H9 (cell line): ENCODE data around the gene CACFD1. TPM values are rescaled to one million over a fixed set of nuclear protein-coding genes. Genes with fewer than 3 reads are reported as not detected.

Experiments used
- DNase-seq: peaks from one replicate; pipeline ENCODE4 v3.0.0-alpha.2; 2017
- H2AFZ ChIP-seq: one replicate; pipeline ENCODE4 v1.6.1; 2013; ENCODE audit warnings: mild to moderate bottlenecking, low read length, control low read depth, moderate library complexity
- H2AK5ac ChIP-seq: 2 replicates; pipeline ENCODE4 v1.6.1; 2013; ENCODE audit warnings: low read length, control low read depth, mixed read lengths; ENCODE audit not compliant: insufficient read length
- H2BK120ac ChIP-seq: one replicate; pipeline ENCODE4 v1.6.1; 2013; ENCODE audit warnings: low read depth, mild to moderate bottlenecking, low read length, control low read depth, inconsistent platforms; ENCODE audit not compliant: poor library complexity, severe bottlenecking
- H2BK12ac ChIP-seq: 2 replicates; pipeline ENCODE4 v1.6.1; 2013; ENCODE audit warnings: low read length, control low read depth, mixed read lengths, low read depth; ENCODE audit not compliant: insufficient read length
- H2BK15ac ChIP-seq: 2 replicates; pipeline ENCODE4 v1.6.1; 2013; ENCODE audit warnings: low read depth, low read length, control low read depth
- H2BK20ac ChIP-seq: one replicate; pipeline ENCODE4 v1.6.1; 2013; ENCODE audit warnings: low read depth, mild to moderate bottlenecking, low read length, control low read depth, inconsistent platforms; ENCODE audit not compliant: poor library complexity, severe bottlenecking
- H2BK5ac ChIP-seq: 2 replicates; pipeline ENCODE4 v1.6.1; 2013; ENCODE audit warnings: low read length, control low read depth, mixed read lengths; ENCODE audit not compliant: insufficient read length
- H3K14ac ChIP-seq: 2 replicates; pipeline ENCODE4 v1.6.1; 2013; ENCODE audit warnings: low read length, control low read depth; ENCODE audit not compliant: insufficient read depth
- H3K18ac ChIP-seq: 2 replicates; pipeline ENCODE4 v1.6.1; 2013; ENCODE audit warnings: low read depth, mild to moderate bottlenecking, mixed read lengths, low read length, control low read depth; ENCODE audit not compliant: insufficient read length
- H3K23ac ChIP-seq: 2 replicates; pipeline ENCODE4 v1.6.1; 2013; ENCODE audit warnings: low read length, control low read depth, mixed read lengths, low read depth; ENCODE audit not compliant: insufficient read length
- H3K23me2 ChIP-seq: 2 replicates; pipeline ENCODE4 v1.6.1; 2013; ENCODE audit warnings: low read depth, mild to moderate bottlenecking, mixed read lengths, low read length, control low read depth; ENCODE audit not compliant: insufficient read length, poor library complexity, severe bottlenecking
- H3K27ac ChIP-seq: 2 replicates; pipeline ENCODE4 v1.5.1; 2013; ENCODE audit warnings: low read length, control low read depth, mixed read lengths, low read depth; ENCODE audit not compliant: insufficient read length
- H3K27me3 ChIP-seq: 2 replicates; pipeline ENCODE4 v1.6.1; 2013; ENCODE audit warnings: low read length, control low read depth, inconsistent platforms; ENCODE audit not compliant: insufficient read depth
- H3K4ac ChIP-seq: 2 replicates; pipeline ENCODE4 v1.6.1; 2013; ENCODE audit warnings: low read depth, mild to moderate bottlenecking, control low read depth, inconsistent platforms, low read length, moderate library complexity
- H3K4me1 ChIP-seq: 2 replicates; pipeline ENCODE4 v1.6.1; 2013; ENCODE audit warnings: low read length, control low read depth, inconsistent platforms; ENCODE audit not compliant: insufficient read depth
- H3K4me2 ChIP-seq: 2 replicates; pipeline ENCODE4 v1.6.1; 2013; ENCODE audit warnings: low read length, control low read depth, mixed read lengths; ENCODE audit not compliant: insufficient read length, insufficient read depth
- H3K56ac ChIP-seq: 2 replicates; pipeline ENCODE4 v1.6.1; 2013; ENCODE audit warnings: low read depth, mild to moderate bottlenecking, mixed read lengths, low read length, control low read depth; ENCODE audit not compliant: insufficient read length
- H3K79me1 ChIP-seq: 2 replicates; pipeline ENCODE4 v1.6.1; 2013; ENCODE audit warnings: low read depth, mild to moderate bottlenecking, moderate library complexity, low read length, control low read depth, inconsistent platforms; ENCODE audit not compliant: insufficient read depth, poor library complexity, severe bottlenecking
- H3K79me2 ChIP-seq: 2 replicates; pipeline ENCODE4 v1.6.1; 2013; ENCODE audit warnings: low read length, control low read depth, inconsistent platforms; ENCODE audit not compliant: insufficient read depth
- H3K9ac ChIP-seq: 2 replicates; pipeline ENCODE4 v1.6.1; 2013; ENCODE audit warnings: low read length, control low read depth, mixed read lengths; ENCODE audit not compliant: insufficient read length; ENCODE audit errors: extremely low read depth
- H3K9me3 ChIP-seq: one replicate; pipeline ENCODE4 v1.6.1; 2013; ENCODE audit warnings: low read depth, low read length, inconsistent platforms; ENCODE audit not compliant: control insufficient read depth
- H3T11ph ChIP-seq: one replicate; pipeline ENCODE4 v1.6.1; 2013; ENCODE audit warnings: mild to moderate bottlenecking, low read length, control low read depth, inconsistent platforms
- H4K20me1 ChIP-seq: one replicate; pipeline ENCODE4 v1.6.1; 2013; ENCODE audit not compliant: control insufficient read depth, insufficient read length, insufficient read depth
- H4K5ac ChIP-seq: 2 replicates; pipeline ENCODE4 v1.6.1; 2013; ENCODE audit warnings: low read depth, mild to moderate bottlenecking, mixed read lengths, low read length, control low read depth; ENCODE audit not compliant: insufficient read length
- H4K8ac ChIP-seq: replicated peaks from 2 replicates; pipeline ENCODE4 v1.6.1; 2013; ENCODE audit warnings: low read length, control low read depth, mixed read lengths, low read depth; ENCODE audit not compliant: insufficient read length
- H4K91ac ChIP-seq: 2 replicates; pipeline ENCODE4 v1.6.1; 2013; ENCODE audit warnings: low read depth, mild to moderate bottlenecking, moderate library complexity, mixed read lengths, low read length, control low read depth; ENCODE audit not compliant: insufficient read length
- H3K27ac Mint-ChIP-seq, 3 experiments: 2 replicates in 2 of 3; 3 replicates in 1 of 3; pipeline ENCODE4 v1.8.0; 2020 to 2021; ENCODE audit warnings: mixed read lengths in 3 of 3, mild to moderate bottlenecking in 1 of 3, moderate library complexity in 1 of 3
- H3K27me3 Mint-ChIP-seq: 2 replicates; pipeline ENCODE4 v1.8.0; 2021; ENCODE audit warnings: low read depth, mild to moderate bottlenecking, moderate library complexity, mixed read lengths
- H3K36me3 Mint-ChIP-seq, 3 experiments: 2 replicates in 2 of 3; 3 replicates in 1 of 3; pipeline ENCODE4 v1.8.0; 2020 to 2021; ENCODE audit warnings: low read depth in 3 of 3, mixed read lengths in 3 of 3; ENCODE audit not compliant: insufficient read depth in 1 of 3
- H3K4me1 Mint-ChIP-seq, 2 experiments: 2 replicates each; pipeline ENCODE4 v1.8.0; 2020; ENCODE audit warnings: mixed read lengths in 2 of 2
- H3K4me3 Mint-ChIP-seq, 2 experiments: 2 replicates in 1 of 2; 3 replicates in 1 of 2; pipeline ENCODE4 v1.8.0; 2020 to 2021; ENCODE audit warnings: mild to moderate bottlenecking in 2 of 2, mixed read lengths in 2 of 2, moderate library complexity in 1 of 2
- H3K9me3 Mint-ChIP-seq, 2 experiments: 2 replicates in 1 of 2; 3 replicates in 1 of 2; pipeline ENCODE4 v1.8.0; 2020; ENCODE audit warnings: mild to moderate bottlenecking in 2 of 2, mixed read lengths in 2 of 2, moderate library complexity in 1 of 2
- CTCF ChIP-seq: fragments of 200-600 bp; sonication (generic); conservative IDR thresholded peaks from 3 replicates; pipeline ENCODE4 v1.8.0; 2021; ENCODE audit warnings: antibody characterized with exemption, mild to moderate bottlenecking
- WGBS: extraction: QIAGEN DNeasy Blood & Tissue Kit; methylation state at CpG from one replicate; pipeline ENCODE4 v1.1.7; 2013; ENCODE audit warnings: missing lambda C conversion rate, low lambda C conversion rate, mixed read lengths; ENCODE audit not compliant: insufficient read length; ENCODE audit errors: extremely low coverage; 5-methylcytosine and 5-hydroxymethylcytosine counted together
- total RNA-seq: library from RNA; stranded (reverse); gene quantifications from 2 replicates; pipeline ENCODE4 v1.2.1, GENCODE V29; 2021

CACFD1 gene
- total RNA-seq, 1 experiment from 2014 or later, result 20.0 TPM

- H3K9ac ChIP-seq, result peak within 1 kb of the TSS; percentile 64
- H3K4me3 Mint-ChIP-seq, result peak within 1 kb of the TSS; percentile 94 to 95
- H3K4me1 Mint-ChIP-seq, result peaks cover 27 to 41% of the 10 kb centered on the region in 2 experiments
- no peak within 1 kb of the TSS for H2AK5ac ChIP-seq
- TF ChIP-seq CTCF, result no peak
- H4K8ac ChIP-seq, result no peak within 1 kb of the TSS
- no peaks in the 10 kb centered on the region; the same call in 1 of the 2 replicates for H3K27me3 Mint-ChIP-seq
- no CpG with 5 or more reads among the region's 75 CpGs for WGBS
- peak within 1 kb of the TSS; percentile 67 for H3K14ac ChIP-seq
- H3K56ac ChIP-seq, result no peak within 1 kb of the TSS
- H3T11ph ChIP-seq, result no peak within 1 kb of the TSS
- no peak within 1 kb of the TSS for H2BK120ac ChIP-seq
- no peak within 1 kb of the TSS for H2BK5ac ChIP-seq
- H3K9me3 Mint-ChIP-seq, result peaks cover 2 to 3% of the 10 kb centered on the region in 2 experiments; a peak in 4 of 5 replicates
- H3K27me3 ChIP-seq, result no peaks in the 10 kb centered on the region
- no peak within 1 kb of the TSS for H4K5ac ChIP-seq
- peak within 1 kb of the TSS; percentile 75 for H3K27ac ChIP-seq
- no peaks in the 10 kb centered on the region for H4K20me1 ChIP-seq
- H2BK12ac ChIP-seq, result no peak within 1 kb of the TSS
- H3K79me1 ChIP-seq, result peaks cover 6% of the 10 kb centered on the region
- peak within 1 kb of the TSS; percentile 96 to 98 (median 98) for H3K27ac Mint-ChIP-seq
- H2AFZ ChIP-seq, result no peak within 1 kb of the TSS
- H2BK20ac ChIP-seq, result no peak within 1 kb of the TSS
- no peak within 1 kb of the TSS for H3K23ac ChIP-seq
- peaks cover 7% of the 10 kb centered on the region for H3K23me2 ChIP-seq
- H3K4ac ChIP-seq, result no peak within 1 kb of the TSS
- peak; percentile 93 for DNase-seq
- H3K4me2 ChIP-seq, result peak within 1 kb of the TSS; percentile 67
- H3K79me2 ChIP-seq, result peaks cover 4% of the 10 kb centered on the region; the same call in 1 of the 2 replicates
- no peaks in the 10 kb centered on the region for H3K9me3 ChIP-seq
- H3K4me1 ChIP-seq, result peaks cover 5% of the 10 kb centered on the region; the same call in 1 of the 2 replicates
- no peak within 1 kb of the TSS for H4K91ac ChIP-seq
- H3K36me3 Mint-ChIP-seq, result peaks cover 27 to 40% (median 33%) of the 10 kb centered on the region in 3 experiments; a peak in 6 of 7 replicates
- peak within 1 kb of the TSS; percentile 83 for H3K18ac ChIP-seq
- no peak within 1 kb of the TSS for H2BK15ac ChIP-seq
Observed at GRCh38 chr9:133417541-133418461, 42.0 kb upstream of the CACFD1 start, which contains the start of gene REXO4. TSS of gene REXO4 (minus strand) at chr9:133418010. CDS start at chr9:133417844, 166 bp downstream.
